CD4-positive, alpha-beta T cell treated with Interleukin-12 subunit alpha and Interleukin-12 subunit beta, for 1 hour (primary cell): ENCODE measurements around the gene PPIE.
"Not testable (repeated sequence)": the region's sequence is repeated elsewhere in the genome, so short reads cannot be mapped to it uniquely, and the experiment has no call there.

Experiments used
- DNase-seq: peaks from one replicate; pipeline ENCODE4 v3.0.0-alpha.2; 2020

The PPIE gene

DNA sequence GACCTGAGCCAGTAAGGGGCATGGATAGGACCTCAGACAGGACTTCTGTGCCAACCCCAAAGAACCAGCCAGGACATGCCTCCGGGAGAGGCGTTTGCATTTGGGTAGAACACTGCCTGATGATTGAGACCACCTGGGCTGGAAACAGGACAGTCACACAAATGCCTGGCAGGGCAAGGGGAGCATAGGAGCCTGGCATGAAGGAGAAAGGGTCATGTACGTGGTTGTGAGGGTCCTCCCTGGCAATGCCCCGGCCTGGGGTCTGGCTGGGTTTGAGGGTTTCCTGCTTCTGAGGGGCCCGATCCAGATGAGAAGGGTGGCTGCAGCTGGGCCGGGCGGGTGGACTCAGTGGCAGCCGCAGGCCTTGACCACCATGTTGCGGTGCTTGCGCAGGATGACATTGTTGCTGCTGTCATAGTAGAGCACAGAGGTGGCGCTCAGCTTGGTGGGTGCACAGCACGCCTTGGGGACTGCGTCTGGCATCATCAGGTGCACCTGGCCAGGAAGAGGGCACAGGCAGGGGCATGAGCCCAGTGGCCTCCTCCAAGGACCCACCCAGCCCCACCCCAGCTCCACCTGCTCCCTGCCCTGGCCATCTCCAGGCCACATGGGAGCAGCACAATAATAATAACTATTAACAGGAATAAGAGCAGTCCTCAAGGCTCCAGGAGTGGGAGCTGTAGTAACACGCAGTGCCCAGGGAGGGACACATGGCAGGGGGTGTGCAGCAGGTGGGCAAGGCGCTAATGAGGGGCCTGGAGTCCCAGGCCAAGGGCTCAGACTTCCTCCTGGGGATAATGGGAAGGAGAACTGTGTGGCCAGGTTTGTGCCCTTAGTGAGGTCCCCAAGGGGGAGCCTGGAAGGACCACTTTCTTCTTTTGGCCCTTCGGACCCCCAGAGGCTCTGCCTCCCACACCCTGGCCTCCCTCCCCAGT lies 21.7 kb downstream of the PPIE start:
- DNase-seq = no peak

DNA sequence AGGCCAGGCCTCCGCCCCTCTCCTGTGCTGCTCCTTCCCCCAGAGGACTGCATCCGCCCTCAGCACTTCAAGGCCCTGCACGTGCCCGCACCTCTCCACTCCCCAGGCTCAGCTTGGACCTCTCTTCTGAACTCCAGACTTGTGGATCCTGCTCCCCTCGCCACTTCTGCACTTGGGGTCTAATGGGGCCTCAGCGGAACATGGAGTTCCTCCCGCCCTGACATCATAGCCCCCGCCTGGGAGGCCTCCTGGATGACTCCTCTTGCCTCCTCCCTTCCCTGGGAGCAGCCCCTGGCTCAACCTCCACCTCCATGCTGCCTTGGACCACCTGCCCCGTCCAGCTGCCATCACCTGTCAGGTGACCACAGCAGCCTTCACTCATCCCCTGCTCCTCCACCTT lies 22.3 kb downstream of the PPIE start:
- no peak for DNase-seq

DNA sequence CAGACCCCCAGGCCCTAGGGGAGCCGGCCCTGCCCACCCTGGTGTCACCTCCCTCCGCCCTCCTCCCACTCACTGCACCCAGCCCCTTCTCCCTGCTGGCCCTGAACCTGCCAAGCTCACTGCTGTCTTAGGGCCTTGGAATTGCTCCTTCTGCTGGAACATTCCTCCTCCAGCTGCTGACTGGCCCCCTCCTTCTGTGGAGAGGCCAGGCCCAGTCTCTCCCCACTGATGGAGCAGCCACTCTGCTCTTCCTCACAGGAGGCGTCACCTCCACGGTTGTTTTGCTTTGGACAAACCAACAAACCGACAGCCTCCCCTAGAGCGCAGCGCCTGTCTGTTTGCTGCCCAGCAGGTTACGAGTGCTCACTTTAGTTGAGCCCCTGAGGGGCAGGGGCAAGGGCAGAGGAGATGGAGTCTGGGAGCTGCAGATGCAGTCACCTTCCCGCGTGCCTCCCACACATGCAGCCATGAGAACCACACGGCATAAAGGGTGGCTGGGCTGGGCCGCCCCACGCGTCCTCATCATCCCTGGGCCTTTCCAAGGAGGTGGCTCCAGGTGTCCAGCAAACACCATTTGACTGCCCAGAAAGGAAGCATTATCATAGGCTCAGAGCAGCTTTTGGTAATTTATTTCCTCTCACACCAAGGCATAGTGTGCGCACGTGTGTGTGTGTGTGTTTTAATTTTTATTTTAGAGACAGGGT lies 23.0 kb downstream of the PPIE start:
- no peak for DNase-seq

DNA sequence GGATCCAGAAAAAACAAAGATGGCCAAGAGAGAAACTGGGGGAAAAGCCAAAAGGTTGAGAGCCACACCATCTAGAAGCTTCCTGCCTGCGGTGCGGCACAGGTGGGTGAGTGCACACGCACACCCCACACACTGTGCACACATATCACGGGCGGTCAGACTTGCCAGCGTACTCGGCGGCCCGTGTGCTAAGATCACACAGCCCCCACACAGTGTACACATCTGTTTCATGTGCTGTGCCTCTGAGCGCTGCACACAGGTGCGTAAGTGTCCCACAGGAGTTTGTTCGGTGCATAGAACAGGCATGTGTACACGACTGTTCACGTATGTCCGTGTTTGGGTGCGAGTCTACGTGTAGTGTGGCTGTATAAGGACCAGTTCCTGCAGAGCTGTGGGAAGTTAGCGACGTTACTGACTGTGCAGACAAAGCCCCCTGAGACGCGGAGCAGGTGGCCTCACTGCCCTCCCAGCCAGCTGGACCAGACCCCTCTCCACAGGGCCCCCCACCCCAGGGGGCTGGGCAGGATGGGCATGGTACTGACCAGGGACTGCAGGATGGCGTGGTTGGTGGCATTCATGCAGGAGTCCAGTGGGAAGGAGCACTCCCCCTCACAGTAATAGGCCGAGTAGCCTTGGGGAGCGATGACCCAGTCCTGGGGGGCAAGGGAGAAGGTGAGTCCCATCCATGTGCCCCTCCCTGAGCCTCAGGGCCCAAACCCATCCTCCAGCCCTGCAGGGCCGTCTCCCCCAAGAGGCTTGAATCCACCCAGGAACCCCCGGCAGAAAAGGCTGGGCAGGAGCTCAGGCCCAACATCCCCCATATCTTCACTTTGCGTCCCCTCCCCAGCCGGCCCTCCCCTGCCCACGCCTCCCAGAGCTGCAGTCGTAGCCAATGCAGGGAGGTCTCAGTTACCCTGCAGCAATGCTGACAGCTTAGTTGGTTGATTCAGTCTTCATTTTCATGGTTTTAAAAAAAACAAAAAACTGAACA lies 24.2 kb downstream of the PPIE start:
- DNase-seq = no peak

DNA sequence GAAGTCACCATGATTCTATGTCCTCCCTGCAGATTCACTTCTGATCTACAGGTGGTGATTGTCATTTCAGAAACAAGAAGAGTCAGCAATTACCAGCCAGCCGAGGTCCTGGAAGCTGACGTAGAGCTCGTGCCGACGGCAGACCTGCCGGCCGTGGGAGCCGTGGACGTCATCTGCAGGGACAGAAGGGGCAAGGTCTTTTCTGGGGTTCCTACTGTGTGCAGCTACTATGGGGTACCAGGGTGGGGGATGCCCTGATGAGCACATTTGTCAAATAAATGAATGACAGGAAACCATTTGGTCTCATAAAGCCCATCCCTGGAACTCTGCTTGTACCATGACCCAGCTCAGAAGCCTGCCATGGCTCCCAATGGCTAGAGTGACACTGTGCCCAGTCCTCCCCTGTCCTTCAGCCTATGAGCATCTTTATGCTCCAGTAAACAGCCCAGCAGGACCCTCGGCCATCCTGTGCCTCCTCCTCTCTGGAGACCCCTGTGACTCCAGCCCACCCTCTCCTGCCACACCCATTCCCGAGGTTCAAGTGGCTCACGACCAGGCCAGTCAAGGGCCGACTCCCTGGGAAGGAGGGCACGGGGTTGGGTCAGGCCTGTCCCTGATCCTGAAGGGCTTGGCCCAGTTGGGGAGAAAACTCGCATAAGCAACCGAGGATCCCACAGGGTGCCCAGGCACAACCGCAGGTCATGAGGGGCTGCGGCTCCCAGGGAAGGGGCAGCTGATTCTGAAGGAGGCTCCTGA lies 25.1 kb downstream of the PPIE start:
- DNase-seq = not testable (repeated sequence)

DNA sequence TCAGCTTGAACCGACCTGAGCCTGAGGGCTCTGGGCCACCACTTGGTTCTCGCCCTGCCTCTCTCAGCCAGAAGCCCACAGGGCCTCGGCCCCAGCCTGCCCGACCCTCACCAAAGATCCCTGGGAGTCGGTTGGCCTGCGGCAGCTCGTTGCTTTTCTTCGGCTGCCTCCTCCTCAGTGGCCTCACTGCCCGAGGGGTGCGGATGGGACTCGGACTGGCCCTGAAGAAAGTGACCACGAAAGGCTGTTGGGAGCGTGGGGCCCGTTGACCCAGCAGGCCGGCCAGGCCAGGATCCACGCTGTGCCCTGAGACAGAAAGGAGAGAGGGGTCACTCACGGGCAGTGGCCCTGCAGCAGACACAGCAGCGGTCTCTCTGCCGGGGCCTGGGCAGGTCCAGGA lies 25.8 kb downstream of the PPIE start:
- not testable (repeated sequence) for DNase-seq

DNA sequence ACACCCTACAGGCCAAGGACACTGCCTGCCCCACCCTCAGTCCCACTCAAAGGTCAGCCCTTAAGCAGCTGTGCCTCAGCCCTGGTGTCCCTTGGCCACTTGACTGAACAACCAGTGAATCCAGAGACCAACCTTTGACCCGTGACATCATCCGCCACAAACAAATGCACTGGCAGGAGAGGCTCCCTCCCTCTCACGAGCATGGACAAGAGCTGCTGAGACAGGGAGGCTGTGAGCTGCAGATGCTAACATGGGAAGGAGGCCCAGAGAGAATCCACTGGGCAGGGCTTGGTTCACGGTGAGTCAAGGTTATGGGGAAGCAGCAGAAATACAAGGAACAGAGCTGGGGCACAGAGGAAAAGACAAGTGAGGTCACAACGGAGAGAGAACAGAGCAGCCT lies 27.8 kb downstream of the PPIE start:
- not testable (repeated sequence) for DNase-seq

DNA sequence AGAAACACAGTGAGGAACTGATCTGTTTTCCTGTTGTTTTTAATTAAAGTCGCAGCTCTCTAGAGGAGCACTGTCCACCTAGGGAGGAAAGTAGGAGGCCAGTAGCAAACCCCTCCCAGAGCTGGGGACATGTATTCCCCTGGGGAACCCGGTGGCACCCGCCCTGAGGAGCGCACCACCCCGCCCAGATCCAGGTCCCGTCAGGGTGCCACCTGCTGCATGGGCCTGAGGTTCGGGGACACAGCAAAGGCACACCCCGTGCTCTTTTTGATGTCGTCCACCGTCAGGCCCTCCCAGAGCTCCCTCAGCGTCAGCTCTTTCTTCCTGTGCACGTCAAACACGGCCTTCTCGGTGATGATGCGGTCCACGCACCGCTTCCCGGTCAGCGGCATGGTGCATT lies 30.8 kb downstream of the PPIE start:
- not testable (repeated sequence) for DNase-seq

DNA sequence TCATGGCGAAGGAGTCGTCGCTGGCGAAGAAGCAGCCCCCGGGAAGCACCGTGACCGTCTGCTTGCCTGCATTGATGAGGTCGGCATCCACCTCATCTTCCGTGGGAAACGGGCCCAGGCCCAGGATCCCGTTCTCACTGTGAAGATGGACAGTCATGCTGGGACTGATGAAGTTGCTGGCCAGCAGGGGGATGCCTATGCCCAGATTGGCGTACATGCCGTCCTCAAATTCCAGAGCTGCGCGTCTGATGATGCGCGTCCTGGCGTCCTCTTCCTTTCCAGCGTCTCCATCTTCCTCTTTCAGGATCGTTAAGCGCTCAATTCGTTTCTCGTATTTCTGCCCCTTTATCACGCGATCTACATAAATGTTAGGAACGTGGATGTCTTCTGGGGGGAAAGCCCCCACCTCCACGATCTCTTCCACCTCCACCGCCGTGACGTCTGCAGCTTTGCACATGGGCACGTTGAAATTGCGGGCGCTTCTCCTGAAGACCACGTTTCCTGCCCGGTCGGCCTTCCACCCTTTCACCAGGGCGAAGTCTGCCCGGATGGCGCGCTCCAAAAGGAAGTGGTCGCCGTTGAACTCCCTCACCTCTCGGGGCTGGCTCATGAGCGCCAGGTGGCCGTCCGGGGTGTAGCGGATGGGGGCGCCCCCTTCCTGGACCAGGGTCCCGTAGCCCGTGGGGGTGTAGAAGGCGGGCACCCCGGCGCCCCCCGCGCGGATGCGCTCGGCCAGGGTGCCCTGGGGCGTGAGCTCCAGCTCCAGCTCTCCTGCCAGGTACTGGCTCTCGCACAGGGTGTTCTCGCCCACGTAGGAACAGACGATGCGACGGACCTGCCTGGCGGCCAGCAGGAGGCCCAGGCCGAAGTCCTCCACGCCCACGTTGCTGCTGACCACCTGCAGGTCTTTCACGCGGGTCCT lies 31.7 kb downstream of the PPIE start:
- not testable (repeated sequence) for DNase-seq

DNA sequence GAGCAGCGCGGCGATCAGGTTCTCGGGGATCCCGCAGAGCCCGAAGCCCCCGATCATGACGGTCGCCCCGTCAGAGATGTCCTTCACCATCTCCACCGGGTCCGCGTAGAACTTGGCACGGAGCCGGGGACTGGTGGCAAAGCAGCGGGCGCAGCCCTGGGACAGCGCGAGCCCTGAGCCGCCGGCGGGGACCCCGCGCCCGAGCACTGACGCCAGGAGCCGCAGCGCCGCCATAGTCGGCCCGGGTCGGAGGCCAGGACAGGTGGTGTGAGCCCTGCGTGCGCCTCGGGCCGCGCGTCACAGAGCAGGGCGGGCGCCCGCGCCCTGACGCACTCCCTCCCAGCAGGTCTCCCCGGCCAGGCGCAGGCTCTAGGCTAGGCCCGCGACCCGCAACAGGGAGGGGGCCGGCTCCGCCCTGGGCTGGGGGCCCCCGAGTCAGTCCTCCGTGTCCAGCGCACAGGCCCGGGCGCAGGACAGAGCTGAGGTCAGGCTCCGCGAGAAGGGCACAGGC lies 32.4 kb downstream of the PPIE start, which contains the start of gene OXCT2:
Gene OXCT2 (minus strand): TSS at position 327 of the 511 bp plus-strand sequence. CDS start 93 bp downstream, at position 234.
- DNase-seq = not testable (repeated sequence)

DNA sequence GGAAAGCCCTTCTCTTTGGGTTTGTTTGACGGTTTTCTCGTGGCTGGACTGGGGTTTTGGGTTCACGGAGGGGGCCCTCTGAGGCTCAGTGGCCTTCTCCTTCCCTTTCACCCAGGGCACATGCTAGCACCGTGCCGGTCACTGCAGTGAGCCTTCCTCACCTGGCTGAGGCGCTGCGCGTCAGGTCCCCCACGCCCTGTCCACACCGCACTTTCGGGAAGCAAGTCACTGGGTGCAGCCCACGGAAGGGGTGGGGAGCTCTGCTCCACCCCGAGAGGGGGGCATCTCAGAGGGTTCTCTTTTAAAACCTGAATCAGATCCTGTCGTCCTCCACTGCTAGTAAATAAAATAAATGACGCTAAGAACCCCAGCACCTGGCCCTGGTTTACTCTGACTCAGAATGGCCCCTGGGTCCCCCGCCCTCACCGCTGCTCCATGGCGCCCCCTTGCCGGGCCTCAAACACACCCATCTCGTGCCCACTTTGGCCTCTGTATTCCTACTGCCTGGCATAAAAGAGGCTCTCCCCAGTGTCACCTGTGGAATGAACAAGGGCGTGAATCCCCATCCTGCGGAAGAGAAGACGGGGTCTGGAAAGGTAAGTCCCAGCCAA lies 34.8 kb downstream of the PPIE start:
- not testable (repeated sequence) for DNase-seq

DNA sequence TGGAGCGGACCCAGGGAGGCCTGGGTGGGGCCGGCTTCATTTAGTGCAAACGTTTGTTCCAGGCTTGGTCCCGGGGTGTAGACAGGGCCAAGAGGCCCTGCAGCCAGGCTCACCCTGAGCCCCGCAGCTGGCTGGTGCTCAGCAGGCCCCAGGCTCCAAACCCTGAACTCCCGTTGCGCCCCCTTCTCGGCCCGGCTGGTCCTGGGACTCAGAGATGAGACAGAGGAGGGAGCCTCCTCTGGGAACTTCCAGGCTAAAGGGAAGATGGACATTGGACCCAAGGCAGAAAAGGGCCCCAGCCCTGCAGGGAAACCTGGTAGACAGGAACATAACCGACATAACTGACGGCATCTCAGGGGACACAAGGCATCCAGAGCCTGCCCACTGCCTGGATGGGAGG lies 36.5 kb downstream of the PPIE start:
- DNase-seq = not testable (repeated sequence)

DNA sequence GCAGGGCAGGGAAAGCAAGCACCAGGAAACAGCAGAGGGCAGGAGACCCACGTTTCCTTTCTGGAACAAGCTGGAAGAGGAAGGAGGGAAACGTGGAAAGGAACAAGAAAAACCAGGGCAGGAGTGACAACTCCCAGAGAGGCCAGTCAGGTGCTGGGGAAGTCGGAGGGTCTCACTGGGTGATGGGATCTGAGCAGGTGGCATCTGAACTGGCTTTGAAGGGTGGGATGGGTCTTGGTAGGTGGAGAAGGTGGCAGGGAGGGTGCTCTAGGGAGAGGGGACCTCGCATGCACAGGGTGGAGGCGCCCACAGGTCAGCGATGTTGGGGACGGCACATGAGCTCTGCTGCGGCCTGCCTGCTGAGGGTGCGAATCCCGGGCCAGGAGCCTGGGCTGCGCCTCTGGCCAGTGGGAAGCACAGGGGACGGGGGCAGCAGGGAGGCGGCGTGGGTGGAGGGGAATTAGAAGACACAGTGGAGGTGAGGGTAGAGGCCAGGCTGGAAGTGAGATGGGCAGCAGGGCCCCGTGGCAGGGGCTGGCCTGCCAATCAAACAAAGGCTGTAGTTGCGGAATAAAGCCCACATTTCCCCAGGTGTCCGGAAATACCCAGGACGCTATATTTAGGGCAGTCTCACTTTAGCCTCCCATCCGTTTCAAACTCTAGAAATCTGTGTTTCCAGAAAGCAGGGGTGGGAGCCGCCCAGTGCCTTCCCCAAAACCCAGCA lies 37.2 kb downstream of the PPIE start:
- not testable (repeated sequence) for DNase-seq

DNA sequence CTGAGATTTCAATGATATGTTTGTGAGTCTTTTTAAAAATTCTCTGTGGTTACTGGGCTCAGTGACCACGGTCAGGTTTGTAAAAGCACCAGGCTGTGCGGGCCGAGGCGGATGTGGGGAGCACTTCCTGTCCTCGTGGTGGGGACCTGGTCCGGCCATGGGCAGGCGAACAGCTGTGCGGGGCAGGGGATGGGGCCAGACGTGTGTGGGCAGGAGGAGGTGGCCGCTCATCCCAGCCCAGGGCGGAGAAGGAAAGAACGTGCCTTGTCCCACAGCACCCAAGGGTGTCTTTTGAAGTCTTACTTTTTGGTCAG lies 37.7 kb downstream of the PPIE start:
- no peak for DNase-seq

DNA sequence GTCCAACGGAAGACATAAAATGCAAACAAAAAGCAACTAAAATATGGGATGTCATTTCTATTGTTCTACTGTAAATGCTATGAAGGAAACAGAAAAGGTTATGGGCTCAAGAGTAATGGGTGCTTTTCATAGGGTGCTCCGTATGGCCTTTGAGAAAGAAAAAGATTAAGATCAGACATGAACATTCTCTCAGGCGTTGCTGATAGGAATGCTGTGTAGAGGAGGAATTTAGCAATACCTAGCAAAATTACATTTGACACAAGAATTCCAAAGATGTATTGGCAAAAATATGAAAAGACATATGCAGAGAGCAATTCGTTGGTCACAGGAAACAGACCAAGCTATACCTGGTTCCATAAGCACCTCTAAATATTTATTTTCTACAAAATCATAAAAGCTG lies 38.2 kb downstream of the PPIE start:
- no peak for DNase-seq

DNA sequence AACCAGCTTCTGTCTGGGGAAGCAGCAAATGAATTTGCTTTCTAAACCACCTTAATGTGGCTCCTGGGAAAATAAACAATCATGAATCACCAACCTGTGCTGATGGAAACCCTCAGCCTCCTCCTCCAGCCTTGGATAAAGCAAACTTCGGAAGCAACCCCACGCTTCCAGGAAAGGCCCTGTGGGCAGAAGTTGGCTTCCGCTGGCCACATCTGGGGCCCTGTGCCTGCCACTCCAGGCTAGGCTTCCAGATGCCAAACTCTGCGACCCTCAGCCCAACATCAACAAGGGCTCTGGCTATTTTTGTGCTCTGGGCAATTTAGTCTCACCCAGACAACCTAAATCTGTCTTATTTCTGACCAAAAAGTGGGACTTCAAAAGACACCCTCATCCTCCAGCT lies 38.6 kb downstream of the PPIE start:
- DNase-seq = no peak

DNA sequence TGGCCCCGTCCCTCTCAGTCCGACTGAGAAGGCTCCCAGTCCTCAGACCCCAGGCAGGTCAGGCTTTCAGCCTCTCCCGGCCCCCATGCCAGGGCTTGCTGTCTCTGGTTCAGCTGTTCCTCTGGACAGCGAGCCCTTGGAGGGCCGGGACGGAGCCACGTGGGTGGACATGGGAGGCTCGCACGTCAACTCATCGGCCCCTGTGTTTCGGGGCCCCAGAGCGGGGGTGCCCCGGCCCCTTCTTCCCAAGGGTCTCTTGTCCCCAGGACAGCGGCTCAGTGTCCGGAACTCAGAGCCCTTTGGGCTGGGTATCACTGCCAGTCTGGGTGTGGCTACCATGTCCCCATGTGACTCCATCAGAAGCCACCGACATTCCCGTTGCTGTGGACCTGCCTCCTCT lies 39.2 kb downstream of the PPIE start:
- DNase-seq = not testable (repeated sequence)

DNA sequence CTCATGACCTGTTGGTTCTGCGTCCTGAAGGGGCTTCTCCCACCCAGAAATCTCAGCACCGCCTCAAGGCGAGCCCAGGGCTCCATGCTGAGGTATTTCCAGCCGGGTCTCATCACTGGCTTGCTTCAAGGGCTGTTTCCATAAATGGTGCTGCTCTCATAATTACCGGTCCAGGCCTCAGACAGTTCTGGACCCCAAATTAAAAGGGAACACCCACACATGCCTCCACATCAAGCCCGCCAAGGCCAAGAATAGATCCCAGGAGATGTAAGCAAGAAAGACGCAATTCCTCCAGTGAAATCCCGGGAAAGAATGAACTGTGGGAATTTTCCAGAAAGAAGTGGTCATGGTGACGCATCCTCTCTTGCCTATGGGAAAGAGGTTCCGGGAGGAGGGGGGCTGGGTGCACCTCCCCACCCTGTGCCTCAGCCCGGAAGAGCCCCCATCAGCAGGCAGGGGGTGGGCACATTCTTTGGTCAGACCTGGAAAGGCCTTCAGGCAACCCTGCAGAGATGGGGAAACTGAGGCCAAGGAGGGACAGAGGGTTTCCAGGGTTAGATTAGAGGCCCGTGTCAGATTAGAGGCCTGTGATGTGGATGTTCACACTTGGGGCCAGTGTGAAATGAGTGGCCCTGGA lies 39.9 kb downstream of the PPIE start:
- DNase-seq = not testable (repeated sequence)

DNA sequence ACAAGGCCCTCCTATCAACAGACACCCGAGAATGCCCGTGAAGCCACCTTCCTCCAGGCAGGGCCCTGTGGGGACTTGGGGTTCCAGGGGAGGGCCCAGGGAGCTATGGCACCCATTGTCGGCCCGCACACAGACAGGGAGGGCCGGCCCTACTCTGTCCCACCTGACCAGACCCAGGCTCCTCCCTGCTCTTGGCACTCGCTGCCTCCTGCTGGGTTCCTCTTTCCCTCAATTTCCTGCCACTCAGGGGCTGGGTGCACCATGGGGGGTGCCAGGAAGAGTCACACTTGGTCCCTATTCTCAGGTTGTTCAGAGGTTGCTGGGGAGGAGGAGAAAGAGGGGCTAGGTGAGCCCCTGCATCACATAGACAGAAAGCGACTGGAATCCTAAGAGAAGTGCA lies 40.5 kb downstream of the PPIE start:
- DNase-seq = no peak
